Measurements from ENCODE around the gene CNGA2.

GRCh38 chrX:151779258-151779657 lies 44.7 kb downstream of the CNGA2 start:
- TF ChIP-seq SP1 (IDR thresholded peaks at IDR 0.05) (no peak), FOXK2 (IDR thresholded peaks at IDR 0.05) (no peak), ARNT (IDR thresholded peaks at IDR 0.05) (no peak), CTBP1 (IDR thresholded peaks at IDR 0.05; ENCODE audit: borderline replicate concordance) (no peak), TARDBP (IDR thresholded peaks at IDR 0.05) (no peak), FOXA1 (IDR thresholded peaks at IDR 0.05) (no peak), NFRKB (IDR thresholded peaks at IDR 0.05) (no peak), ZNF384 (IDR thresholded peaks at IDR 0.05) (no peak), ELF4 (IDR thresholded peaks at IDR 0.05) (no peak), SUZ12 (IDR thresholded peaks at IDR 0.05) (no peak), BHLHE40 (IDR thresholded peaks at IDR 0.05; ENCODE audit: borderline replicate concordance) (no peak)

Data from HEK293T (cell line).